Activated gamma-delta T cell treated with anti-CD3 and anti-CD28 coated beads, Interleukin-2, amount 50 U/mL, for 16 hours (primary cell): ENCODE results near the gene EVX2.

Experiments used
- DNase-seq: peaks from one replicate; pipeline ENCODE4 v3.0.0-alpha.2; 2020; ENCODE audit warnings: low read depth

The EVX2 gene

GRCh38 chr2:176083796-176084261 is at the start of gene EVX2:
Gene EVX2, minus strand, starts transcription at chr2:176083962. Its CDS starts 186 bp downstream, at chr2:176083776.
- DNase-seq = no peak

GRCh38 chr2:176133389-176133788 is 49.6 kb upstream of the EVX2 start:
- no peak for DNase-seq

- no peak for DNase-seq
Measured at GRCh38 chr2:176132205-176133171, 48.7 kb upstream of the EVX2 start.

GRCh38 chr2:176131848-176132158 is 48.0 kb upstream of the EVX2 start:
- DNase-seq = no peak

DNA sequence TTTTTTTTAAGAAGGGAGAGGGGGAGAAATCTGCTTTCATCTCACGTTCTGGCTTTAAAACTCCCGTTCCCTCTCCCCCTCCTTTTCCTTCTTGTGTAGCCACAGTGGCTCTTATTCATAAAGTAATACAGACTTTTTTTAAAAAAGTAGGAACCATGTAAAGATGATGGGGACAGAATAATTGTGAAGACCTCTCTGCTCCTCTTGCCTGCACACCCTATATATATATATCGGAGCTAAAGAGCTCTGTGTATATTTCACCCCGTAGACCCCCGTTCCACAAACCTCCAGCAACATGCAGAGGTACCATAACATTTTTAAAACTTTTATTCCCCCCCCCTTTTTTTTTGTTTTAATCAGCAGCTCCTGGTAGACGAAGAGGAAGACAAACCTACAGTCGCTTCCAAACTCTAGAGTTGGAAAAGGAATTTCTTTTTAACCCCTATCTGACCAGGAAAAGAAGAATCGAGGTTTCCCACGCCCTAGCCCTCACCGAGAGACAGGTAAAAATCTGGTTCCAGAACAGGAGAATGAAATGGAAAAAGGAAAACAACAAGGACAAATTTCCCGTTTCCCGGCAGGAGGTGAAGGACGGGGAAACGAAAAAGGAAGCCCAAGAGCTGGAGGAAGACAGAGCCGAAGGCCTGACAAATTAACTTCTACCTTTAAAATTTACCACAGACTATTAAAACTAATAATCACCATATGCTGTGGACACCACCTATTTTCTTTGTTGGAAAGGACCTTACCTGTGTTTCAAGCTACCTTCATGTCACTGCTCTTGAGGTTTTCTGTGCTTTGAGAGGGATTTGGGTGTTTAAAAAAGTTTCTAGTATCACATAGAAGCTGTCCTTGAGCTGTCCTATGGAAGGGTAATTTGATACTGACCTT is 47.4 kb upstream of the EVX2 start:
- no peak for DNase-seq

DNA sequence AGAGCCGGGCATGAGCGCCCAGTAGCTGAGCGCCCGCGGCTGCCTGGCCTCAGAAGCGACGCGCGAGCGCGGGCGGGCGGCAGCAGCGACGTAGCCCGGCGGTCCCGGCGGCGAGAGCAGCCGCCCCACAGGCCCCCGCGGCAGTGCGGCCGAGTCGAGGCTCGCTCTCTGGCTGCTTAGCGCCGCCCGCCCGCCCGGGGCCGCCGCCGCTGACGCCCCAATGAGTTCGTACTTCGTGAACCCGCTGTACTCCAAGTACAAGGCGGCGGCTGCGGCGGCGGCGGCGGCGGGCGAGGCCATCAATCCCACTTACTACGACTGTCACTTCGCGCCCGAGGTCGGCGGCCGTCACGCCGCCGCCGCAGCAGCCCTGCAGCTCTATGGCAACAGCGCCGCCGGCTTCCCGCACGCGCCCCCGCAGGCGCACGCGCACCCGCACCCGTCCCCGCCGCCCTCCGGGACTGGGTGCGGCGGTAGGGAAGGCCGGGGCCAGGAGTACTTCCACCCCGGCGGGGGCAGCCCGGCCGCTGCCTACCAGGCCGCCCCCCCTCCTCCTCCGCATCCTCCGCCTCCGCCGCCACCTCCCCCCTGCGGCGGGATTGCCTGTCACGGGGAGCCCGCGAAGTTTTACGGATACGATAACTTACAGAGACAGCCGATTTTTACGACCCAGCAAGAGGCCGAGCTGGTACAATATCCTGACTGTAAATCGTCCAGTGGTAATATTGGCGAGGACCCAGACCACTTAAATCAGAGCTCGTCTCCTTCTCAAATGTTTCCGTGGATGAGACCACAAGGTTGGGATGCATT is 46.6 kb upstream of the EVX2 start:
- DNase-seq = no peak

- DNase-seq = no peak
Measured at GRCh38 chr2:176129813-176130146, 46.0 kb upstream of the EVX2 start.

DNA sequence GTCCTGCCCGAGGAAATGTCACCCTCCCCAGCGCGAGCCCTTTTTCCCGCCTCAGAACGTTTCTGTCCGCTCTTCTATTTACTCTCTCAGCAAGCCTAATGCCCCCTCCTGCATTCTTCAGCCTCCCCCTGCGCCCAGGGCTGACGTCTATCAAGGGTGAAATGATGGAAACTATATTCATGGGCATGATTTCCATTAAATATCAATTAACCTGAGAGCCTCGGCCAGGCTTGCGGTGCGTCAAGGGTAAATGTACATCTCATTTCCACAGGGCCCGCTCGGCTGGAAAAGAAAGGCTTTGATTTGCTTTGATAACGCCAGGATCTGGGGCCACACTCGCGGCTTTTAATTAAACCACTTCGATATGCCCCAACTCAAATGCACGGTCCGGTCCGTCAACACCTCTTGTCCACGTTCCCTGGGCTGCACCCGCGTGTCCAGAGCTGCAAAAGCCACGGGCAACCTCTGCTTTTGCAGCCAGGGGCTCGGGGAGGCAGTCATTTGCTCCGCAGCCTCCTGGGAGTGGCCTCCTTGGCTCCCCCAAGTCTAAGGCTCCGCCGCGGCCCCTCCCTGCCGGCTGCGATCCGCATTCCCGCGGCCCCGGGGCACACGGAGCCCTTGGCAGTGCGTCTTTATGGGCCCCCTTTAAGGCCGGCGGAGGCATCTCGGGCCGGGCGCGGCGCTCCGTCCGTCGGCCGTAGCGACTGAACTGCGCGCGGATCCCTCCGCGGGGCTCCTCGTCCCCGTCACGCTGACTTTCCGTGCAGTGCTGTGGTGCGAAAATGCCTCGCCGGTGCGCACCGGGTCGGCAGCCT is 45.4 kb upstream of the EVX2 start, which contains the start of gene HOXD8:
Gene HOXD8, plus strand, starts transcription at position 724 of the 815 bp plus-strand sequence. CDS start 662 bp downstream, outside the sequence.
- DNase-seq = no peak

GRCh38 chr2:176128172-176128981 is 44.6 kb upstream of the EVX2 start:
- no peak for DNase-seq

DNA sequence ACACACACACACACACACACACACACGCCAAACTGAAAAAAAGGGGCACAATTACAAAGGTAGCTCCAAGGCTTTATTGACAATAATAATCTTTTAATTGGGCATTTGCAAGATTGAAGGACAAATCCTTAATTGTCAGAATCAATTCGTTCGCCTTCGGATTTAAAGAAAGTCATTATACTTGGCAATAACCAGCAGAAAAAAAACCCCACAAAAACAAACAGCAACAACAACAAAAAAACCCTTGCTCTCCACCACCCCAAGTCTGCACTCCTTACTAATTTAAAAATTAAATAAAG is 44.0 kb upstream of the EVX2 start:
- no peak for DNase-seq

DNA sequence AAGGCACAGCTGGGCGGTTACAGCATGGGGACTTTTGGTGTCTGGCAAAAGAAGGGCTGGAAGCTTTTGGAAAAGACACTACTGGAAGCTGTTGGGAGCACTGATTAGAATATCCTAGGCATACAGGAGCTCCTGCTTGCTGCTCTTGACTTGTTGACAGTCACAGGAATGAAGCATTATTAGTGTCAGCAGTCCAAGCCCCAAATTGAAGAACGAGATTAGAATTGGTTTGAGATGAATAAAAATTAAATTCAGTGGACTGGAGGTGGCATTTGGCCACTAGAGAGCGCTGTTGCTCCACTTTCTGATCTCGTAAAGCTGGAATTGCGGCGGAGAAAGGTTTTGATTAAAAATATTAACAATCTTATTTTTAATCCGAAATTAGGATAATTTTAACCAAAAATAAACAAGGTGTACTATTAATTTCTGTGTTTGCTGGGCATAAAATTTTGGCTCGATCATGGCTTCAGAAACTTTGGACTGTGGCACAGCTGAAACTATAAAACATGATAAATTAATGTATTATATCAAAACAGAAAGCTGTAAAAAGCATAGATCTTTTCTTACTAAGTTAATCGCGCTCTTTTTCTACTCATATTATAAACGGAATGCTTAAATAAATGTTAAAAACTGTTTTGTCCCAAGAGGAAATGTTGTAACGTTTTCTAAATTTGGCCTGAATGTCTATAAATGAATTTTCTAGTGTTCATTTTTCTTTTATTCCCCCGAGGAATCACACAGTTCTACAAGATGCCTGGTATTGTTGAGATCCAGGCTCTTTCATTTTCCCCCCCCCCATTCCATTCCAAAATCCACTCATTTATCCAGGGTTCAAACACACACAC is 43.4 kb upstream of the EVX2 start:
- DNase-seq = peak; percentile 51

DNA sequence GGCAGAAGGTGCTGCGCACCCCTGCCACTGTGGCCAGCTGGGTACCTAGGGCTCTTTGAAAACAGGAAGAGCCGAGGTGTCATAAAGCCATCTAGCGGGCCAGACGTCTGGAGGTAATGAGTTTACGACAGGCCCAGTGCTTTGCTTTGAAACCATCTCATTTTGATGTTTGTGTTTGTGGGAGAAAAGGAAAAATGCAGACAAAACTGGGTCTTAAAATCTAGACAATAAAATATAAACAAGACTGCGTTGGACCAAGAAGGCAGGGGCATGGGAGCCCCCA is 42.0 kb upstream of the EVX2 start:
- DNase-seq = no peak

DNA sequence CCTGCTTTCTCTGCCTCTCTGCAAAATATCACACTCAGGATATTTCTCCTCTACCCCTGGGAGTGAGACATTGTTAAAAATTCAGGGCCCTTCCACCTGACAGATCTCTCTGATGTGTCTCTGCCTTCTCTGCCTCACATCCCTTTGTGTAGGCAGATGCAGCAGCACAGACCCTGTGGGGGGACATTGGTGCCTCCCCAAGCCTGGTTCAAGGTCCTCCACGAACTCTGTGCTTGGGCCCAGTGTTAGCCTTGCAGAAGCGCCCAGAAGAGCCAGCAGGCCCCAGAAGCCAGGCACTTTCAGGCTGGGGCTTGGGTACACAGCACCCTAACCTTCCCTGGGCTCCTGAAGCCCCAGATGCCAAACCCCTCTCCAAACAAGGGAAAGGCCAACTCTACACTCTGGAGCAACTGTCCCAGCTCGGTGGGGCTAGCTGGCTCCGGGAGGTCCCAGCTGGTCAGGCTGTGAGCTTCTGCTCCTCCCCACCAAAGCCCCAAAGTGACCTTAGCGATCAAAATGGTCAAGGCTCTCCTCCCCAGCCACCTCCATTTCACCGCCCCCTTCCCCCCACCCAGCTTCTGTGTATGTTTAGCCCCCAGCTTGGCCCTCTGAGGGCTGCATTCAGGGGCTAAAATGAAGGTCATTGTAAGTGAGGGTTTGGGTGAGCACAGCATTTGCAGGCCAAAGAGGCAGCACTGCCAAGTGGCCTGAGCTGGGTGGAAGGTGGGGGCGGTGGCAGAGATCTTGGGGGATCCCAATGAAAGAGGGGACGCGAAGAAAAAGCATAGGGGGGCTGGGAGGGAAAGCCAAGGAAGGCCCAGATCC is 41.4 kb upstream of the EVX2 start:
- DNase-seq = no peak

GRCh38 chr2:176124110-176124946 is 40.6 kb upstream of the EVX2 start:
- no peak for DNase-seq

DNA sequence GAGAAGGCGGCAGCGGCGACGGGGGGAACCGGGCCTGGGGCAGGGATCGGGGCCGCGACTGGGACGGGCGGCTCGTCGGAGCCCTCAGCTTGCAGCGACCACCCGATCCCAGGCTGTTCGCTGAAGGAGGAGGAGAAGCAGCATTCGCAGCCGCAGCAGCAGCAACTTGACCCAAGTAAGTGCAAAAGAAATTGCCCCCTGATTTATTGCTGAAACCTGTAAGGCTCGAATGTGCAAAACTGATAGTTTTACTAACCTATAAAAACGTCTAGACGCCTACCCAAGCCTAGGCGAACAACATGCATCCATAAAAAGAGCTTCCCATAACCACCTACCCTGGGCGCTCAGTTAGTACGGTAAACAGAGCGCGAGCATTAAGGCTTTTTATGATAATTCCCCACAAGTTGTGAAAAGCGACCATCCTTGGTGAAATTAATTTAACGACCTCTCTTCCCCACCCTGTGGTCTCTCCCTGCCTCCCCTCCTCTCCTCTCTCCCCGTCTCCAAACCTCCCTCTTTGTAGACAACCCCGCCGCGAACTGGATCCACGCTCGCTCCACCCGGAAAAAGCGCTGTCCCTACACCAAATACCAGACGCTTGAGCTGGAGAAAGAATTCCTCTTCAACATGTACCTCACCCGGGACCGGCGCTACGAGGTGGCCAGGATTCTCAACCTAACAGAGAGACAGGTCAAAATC is 39.8 kb upstream of the EVX2 start:
- DNase-seq = no peak

DNA sequence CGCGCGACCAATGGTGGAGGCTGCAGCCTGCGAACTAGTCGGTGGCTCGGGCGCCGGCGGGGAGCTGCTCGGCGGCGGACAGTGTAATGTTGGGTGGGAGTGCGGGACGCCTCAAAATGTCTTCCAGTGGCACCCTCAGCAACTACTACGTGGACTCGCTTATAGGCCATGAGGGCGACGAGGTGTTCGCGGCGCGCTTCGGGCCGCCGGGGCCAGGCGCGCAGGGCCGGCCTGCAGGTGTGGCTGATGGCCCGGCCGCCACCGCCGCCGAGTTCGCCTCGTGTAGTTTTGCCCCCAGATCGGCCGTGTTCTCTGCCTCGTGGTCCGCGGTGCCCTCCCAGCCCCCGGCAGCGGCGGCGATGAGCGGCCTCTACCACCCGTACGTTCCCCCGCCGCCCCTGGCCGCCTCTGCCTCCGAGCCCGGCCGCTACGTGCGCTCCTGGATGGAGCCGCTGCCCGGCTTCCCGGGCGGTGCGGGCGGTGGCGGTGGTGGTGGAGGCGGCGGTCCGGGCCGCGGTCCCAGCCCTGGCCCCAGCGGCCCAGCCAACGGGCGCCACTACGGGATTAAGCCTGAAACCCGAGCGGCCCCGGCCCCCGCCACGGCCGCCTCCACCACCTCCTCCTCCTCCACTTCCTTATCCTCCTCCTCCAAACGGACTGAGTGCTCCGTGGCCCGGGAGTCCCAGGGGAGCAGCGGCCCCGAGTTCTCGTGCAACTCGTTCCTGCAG is 39.1 kb upstream of the EVX2 start, which contains the start of gene HOXD9:
Gene HOXD9, plus strand, starts transcription at position 37 of the 728 bp plus-strand sequence. Its CDS starts 50 bp downstream, at position 87.
- DNase-seq = no peak
